ENCODE data around the gene KLC1. TPM values are rescaled to one million over a fixed set of nuclear protein-coding genes. Genes with fewer than 3 reads are reported as not detected.

The KLC1 gene
- total RNA-seq, 2 donors from 2014 or later, result 78.1 to 112 TPM

DNA sequence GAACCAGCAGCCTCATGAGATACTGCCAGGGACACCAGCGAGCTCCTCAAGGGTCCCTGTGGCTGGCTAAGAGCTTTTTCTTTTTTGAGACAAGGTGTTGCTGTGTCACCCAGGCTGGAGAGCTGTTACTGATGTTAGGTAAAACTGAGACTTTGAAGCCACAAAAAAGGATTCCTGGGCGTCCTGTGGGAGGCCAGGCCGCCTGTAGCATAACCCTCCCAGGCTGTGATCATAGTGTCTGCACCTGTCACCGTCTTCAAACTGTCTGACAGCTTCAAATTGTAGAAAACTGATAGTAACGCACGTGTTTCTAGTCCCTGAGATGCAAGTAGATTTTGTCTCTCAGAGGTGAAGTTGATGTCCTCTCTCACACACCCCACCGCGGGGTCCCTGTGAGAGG lies 90.7 kb downstream of the KLC1 start:
- H3K4me3 ChIP-seq, result no peak overlapping the region
- TF ChIP-seq, protein P1, sequence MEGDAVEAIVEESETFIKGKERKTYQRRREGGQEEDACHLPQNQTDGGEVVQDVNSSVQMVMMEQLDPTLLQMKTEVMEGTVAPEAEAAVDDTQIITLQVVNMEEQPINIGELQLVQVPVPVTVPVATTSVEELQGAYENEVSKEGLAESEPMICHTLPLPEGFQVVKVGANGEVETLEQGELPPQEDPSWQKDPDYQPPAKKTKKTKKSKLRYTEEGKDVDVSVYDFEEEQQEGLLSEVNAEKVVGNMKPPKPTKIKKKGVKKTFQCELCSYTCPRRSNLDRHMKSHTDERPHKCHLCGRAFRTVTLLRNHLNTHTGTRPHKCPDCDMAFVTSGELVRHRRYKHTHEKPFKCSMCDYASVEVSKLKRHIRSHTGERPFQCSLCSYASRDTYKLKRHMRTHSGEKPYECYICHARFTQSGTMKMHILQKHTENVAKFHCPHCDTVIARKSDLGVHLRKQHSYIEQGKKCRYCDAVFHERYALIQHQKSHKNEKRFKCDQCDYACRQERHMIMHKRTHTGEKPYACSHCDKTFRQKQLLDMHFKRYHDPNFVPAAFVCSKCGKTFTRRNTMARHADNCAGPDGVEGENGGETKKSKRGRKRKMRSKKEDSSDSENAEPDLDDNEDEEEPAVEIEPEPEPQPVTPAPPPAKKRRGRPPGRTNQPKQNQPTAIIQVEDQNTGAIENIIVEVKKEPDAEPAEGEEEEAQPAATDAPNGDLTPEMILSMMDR (IDR thresholded peaks at IDR 0.05), result no peak
- H3K4me1 ChIP-seq, result peaks cover 7% of the 10 kb centered on the region
- no peak overlapping the region for H3K27ac ChIP-seq
- H3K27me3 ChIP-seq, result no peaks in the 10 kb centered on the region
- no peaks in the 10 kb centered on the region for H3K9me3 ChIP-seq
- intact Hi-C loops (cut with DNase I), result no loop called here
- no peak for DNase-seq
- no peaks in the 10 kb centered on the region for H3K36me3 ChIP-seq
- no peak overlapping the region for H3K9ac ChIP-seq (ENCODE audit: low read depth in 2 of 2, low read length in 2 of 2)

DNA sequence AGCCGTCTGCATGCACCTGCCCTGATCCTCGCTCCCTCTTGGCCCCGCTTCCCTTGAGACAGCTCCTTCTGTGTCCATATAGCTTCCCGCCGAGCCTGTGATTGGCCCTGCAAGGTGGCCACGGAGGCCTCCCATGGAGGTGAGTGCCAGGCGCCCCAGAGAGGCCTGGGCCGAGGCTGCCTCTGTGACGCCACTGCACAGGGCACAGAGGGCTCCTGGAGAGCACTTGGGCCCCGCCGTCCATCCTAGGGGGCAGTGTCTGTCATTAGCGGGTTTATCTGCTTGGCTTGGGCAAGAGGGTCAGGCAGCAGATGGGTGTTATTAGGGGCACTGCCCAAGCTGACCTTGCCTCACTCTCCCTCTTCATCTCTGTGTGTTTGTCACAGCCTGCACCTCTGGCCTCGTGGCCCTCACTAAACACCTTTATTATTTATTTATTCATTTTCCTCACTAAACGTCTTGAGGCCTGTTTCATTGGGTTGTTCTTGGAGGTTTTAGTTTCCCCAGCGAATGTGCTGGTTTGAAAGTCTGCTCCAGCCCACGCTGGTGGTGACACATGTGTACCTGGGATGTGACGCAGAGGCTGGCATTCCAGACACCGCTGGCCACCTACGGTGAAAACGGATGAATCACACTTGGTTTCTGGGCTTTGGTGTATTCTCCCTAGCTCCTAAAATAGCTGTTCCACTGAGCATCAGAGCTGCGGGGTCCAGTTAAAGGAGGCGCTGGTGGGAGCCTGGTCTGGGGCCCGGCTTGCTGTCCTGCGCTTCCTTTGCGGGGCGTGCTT lies 92.5 kb downstream of the KLC1 start:
- TF ChIP-seq, protein P1 (IDR thresholded peaks at IDR 0.05), result no peak
- H3K9ac ChIP-seq (ENCODE audit: low read depth in 2 of 2, low read length in 2 of 2), result no peak overlapping the region
- no peaks in the 10 kb centered on the region for H3K9me3 ChIP-seq
- H3K27me3 ChIP-seq, result no peaks in the 10 kb centered on the region
- H3K36me3 ChIP-seq, result no peaks in the 10 kb centered on the region
- no peak overlapping the region for H3K27ac ChIP-seq
- intact Hi-C loops (cut with DNase I), result no loop called here
- no peak overlapping the region for H3K4me3 ChIP-seq
- H3K4me1 ChIP-seq, result peaks cover 7% of the 10 kb centered on the region
- no peak for DNase-seq

DNA sequence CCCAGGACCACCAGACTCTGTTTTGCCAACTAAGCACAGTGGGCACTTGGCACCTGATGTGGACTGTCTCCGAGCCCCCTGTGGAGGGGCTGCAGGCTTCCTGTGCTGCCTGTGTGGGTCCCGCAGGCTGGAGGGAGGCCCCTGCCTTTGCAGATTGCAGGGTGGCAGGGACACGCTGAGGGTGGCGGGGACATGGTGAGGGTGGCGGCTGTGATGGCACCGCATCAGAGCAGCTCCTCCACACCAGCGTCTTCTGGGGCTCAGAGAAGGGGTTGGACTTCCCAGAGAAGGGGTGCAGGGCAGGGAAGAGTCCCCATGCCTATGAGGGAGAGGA lies 94.7 kb downstream of the KLC1 start:
- H3K4me1 ChIP-seq, result peaks cover 7% of the 10 kb centered on the region
- no peak for DNase-seq
- TF ChIP-seq, protein P1 (IDR thresholded peaks at IDR 0.05), result no peak
- no peak overlapping the region for H3K27ac ChIP-seq
- H3K27me3 ChIP-seq, result no peaks in the 10 kb centered on the region
- H3K4me3 ChIP-seq, result no peak overlapping the region
- intact Hi-C loops (cut with DNase I), result no loop called here
- H3K9me3 ChIP-seq, result no peaks in the 10 kb centered on the region
- H3K36me3 ChIP-seq, result no peaks in the 10 kb centered on the region
- peak overlapping the region; percentile 40 to 43 for H3K9ac ChIP-seq (ENCODE audit: low read depth in 2 of 2, low read length in 2 of 2)

DNA sequence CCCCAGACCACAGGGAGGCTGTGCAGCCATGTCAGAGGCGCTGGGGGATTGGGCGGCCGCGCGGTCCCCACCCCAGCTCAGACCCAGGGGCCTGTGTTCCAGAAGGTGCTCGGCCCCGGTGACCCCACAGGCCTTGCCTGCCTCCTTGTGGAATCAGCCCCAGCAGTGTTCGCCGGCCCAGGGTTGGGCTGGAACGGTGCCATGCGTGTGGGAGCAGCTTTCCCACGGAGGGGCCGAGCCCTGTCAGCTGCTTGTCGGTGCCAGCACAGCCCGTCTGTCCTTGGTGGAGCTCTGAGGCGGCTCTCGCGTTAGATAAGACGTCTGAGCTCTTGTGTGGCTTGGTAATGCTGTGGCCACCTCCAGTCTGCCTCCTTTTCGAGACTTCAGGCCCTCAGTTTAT lies 95.1 kb downstream of the KLC1 start:
- Histone ChIP-seq H3K36me3 (no peaks in the 10 kb centered on the region), H3K4me3 (no peak overlapping the region), H3K27ac (no peak overlapping the region), H3K4me1 (peaks cover 7% of the 10 kb centered on the region), H3K9me3 (no peaks in the 10 kb centered on the region), H3K9ac (ENCODE audit: low read depth in 2 of 2, low read length in 2 of 2) (peak overlapping the region in 1 of 2 donors; percentile 40), H3K27me3 (no peaks in the 10 kb centered on the region)
- intact Hi-C loops (cut with DNase I), result no loop called here
- TF ChIP-seq, protein P1 (IDR thresholded peaks at IDR 0.05), result no peak
- no peak for DNase-seq

DNA sequence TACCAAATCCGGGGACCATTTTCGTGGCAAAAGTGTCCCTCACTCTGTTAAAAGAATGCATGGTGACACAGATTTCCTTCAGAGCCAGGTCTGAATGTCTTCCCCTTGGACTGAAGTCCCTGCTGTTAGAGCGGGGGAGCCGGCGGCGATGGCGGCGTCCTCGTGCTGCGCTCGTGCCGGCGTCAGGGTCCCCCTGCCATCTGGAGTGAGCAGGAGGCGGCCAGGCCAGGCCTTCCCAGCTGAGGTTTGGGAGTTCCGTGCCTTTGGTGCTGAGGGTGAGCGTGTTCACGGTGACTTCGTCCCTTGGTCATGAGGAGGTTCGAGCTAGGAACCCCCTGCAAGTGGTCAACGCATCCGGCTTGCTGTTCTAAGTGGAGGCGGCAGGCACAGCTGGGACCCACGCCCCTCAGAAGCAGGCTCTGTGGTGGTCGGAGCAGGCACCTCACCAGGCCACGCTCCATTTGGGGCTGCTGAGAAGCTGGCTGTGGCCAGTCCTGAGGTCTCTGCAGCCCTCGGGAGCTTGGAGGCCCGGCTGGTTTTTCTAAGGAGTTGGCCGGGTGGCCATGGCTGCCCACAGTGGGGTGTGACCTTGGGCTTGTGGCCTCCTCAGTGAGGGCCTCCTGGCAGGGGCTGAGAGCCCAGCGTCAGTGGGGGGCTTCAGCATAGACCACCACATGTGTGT lies 96.1 kb downstream of the KLC1 start:
- Histone ChIP-seq H3K27ac (no peak overlapping the region), H3K9ac (ENCODE audit: low read depth in 2 of 2, low read length in 2 of 2) (no peak overlapping the region), H3K4me3 (no peak overlapping the region), H3K4me1 (peaks cover 7% of the 10 kb centered on the region), H3K36me3 (no peaks in the 10 kb centered on the region), H3K9me3 (no peaks in the 10 kb centered on the region), H3K27me3 (no peaks in the 10 kb centered on the region)
- TF ChIP-seq, protein P1 (IDR thresholded peaks at IDR 0.05), result no peak
- intact Hi-C loops (cut with DNase I), result no loop called here
- DNase-seq, result no peak

Data from colonic mucosa (tissue), 4 donors.